ENCODE data around the gene ALKBH6. TPM values are rescaled to one million over a fixed set of nuclear protein-coding genes. Genes with fewer than 3 reads are reported as not detected.

Gene ALKBH6
- total and polyA plus RNA-seq, 8 donors = 8.8 to 187 (median 19.7) TPM

DNA sequence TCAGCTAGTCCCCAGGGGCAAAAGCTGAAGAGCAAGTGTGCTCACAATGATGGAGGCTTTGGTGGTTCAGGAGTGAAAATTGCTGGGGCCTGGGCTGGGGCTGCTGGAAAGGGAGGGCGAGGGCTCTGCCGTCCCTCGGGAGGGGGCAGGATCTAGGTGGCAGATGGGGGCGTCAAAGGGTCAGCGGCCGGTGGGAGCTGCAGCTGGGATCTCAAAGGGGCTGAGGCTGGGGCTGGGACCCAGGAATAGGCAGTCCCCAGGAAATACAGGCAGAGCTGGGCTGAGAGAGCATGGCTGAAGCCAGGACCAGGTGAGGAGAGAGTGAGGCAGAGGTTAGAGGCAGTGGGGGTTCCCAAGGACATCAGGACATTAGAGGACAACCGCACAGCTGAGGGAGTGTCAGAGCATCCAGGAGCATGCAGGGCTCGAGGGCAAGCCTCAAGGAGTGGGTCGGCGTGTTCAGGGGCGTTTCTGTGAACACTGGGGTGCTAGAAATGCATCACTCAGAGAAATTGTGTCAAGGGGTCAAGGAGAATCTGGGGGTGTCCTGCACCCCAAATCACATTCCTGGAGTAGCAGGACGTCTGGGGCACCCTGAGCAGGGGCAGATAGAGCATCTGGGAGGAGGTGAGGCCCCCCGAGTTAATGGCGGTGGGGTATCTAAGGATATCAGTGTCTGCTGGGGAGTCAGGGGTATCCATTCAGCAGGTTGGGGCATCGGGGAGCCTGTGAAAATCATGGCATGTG lies 4.2 kb downstream of the ALKBH6 start:
- Histone ChIP-seq H3K4me1 (peaks cover 21 to 46% (median 34%) of the 10 kb centered on the region in 4 donors), H3K4me3 (peak overlapping the region; percentile 38 to 48 (median 46)), H3K27me3 (no peaks in the 10 kb centered on the region), H3K36me3 (peaks cover 0 to 4% (median 2%) of the 10 kb centered on the region in 4 donors), H3K27ac (peak overlapping the region; percentile 18 to 84 (median 77)), H3K9me3 (no peaks in the 10 kb centered on the region)
- intact Hi-C loops (cut with DNase I; ENCODE audit: low total_unique reads) = no loop called here
- TF ChIP-seq POLR2AphosphoS5 (IDR thresholded peaks at IDR 0.05) (no peak), EP300 (IDR thresholded peaks at IDR 0.05) (no peak), POLR2A (IDR thresholded peaks at IDR 0.05) (no peak)
- TF ChIP-seq, protein P1, sequence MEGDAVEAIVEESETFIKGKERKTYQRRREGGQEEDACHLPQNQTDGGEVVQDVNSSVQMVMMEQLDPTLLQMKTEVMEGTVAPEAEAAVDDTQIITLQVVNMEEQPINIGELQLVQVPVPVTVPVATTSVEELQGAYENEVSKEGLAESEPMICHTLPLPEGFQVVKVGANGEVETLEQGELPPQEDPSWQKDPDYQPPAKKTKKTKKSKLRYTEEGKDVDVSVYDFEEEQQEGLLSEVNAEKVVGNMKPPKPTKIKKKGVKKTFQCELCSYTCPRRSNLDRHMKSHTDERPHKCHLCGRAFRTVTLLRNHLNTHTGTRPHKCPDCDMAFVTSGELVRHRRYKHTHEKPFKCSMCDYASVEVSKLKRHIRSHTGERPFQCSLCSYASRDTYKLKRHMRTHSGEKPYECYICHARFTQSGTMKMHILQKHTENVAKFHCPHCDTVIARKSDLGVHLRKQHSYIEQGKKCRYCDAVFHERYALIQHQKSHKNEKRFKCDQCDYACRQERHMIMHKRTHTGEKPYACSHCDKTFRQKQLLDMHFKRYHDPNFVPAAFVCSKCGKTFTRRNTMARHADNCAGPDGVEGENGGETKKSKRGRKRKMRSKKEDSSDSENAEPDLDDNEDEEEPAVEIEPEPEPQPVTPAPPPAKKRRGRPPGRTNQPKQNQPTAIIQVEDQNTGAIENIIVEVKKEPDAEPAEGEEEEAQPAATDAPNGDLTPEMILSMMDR (IDR thresholded peaks at IDR 0.05) = no peak
- WGBS, 5 donors = 52 to 56% (median 55%) methylated on average over 15 of the region's 15 CpGs
- no peak for DNase-seq

DNA sequence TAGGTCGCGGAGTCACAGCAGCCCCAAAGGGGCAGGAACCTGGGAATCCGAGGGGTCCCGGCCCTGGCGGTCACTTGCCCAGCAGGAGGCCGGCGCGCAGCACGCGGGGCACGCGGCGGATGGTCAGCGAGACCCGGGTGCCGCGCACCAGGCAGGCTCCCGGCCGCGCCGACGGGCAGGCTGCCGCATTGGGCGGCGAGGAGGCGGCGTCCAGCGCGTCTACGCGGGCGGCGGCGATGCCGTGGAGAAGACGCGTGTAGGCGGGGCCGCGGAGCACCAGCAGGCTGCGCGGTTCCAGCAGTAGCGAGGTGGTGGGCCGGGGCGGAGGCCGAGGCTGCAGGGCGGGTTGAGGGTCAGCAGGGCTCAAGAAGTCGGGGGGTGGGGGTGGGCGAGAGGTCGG lies 4.8 kb downstream of the ALKBH6 start:
- TF ChIP-seq POLR2A (IDR thresholded peaks at IDR 0.05) = no peak
- TF ChIP-seq POLR2AphosphoS5 (IDR thresholded peaks at IDR 0.05) = peak; percentile 23 to 66 (median 51)
- TF ChIP-seq, protein P1 (IDR thresholded peaks at IDR 0.05) = no peak
- no peak for TF ChIP-seq EP300 (IDR thresholded peaks at IDR 0.05)
- no peaks in the 10 kb centered on the region for H3K9me3 ChIP-seq
- H3K36me3 ChIP-seq = peaks cover 0 to 7% (median 2%) of the 10 kb centered on the region in 4 donors
- H3K27me3 ChIP-seq = no peaks in the 10 kb centered on the region
- peak; percentile 72 to 90 for DNase-seq
- H3K4me3 ChIP-seq = peak overlapping the region; percentile 38 to 48 (median 46)
- intact Hi-C loops (cut with DNase I; ENCODE audit: low total_unique reads) = no loop called here
- H3K27ac ChIP-seq = peak overlapping the region; percentile 18 to 84 (median 77)
- 1 to 2% (median 1%) methylated on average over 19 to 50 of the region's 50 CpGs for WGBS, 5 donors
- peaks cover 17 to 41% (median 30%) of the 10 kb centered on the region in 4 donors for H3K4me1 ChIP-seq

DNA sequence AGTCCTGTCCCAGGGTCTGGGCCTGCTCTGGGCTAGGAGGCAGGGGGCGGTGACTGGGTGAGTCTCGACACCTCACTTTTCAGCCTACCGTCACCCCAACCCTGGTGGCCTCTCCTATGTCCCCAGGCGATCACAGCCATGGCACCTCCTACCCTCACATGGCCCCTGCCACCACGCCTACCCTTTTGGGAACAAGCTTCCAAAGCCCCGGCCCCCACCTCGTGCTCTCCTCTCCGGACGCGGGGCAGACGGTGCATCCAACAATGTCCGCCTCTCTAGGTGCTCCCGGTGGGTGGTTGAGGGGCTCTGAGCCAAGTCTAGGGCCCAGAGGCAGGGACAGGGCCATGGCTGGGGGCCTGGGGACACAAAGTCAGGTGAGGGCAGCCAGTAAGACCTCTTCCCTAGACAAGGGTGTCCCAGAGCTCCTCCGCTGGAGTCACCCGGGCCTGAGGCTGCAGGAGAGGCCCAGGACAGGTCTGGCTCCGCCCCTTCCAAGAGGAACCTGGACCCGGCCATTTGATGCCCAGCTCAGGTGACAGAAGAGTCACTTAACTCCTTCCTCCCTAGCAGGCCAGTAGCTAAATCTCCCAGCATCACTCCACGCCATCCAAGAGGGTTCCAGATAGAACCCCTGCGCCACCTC lies 5.6 kb downstream of the ALKBH6 start, which contains the start of gene SYNE4:
SYNE4 (minus strand) TSS at position 478 of the 643 bp plus-strand sequence; CDS start at position 346, 132 bp downstream.
- Histone ChIP-seq H3K4me3 (peak within 1 kb of the TSS; percentile 38 to 48 (median 46)), H3K36me3 (peaks cover 0 to 10% (median 8%) of the 10 kb centered on the region in 4 donors), H3K9me3 (no peaks in the 10 kb centered on the region), H3K27me3 (no peaks in the 10 kb centered on the region), H3K4me1 (peaks cover 15 to 37% (median 27%) of the 10 kb centered on the region in 4 donors), H3K27ac (peak within 1 kb of the TSS; percentile 47 to 84 (median 77))
- DNase-seq = peak; percentile 78 to 81
- intact Hi-C loops (cut with DNase I; ENCODE audit: low total_unique reads) = no loop called here
- 21 to 39% (median 32%) methylated on average over 16 to 19 of the region's 19 CpGs for WGBS, 5 donors
- peak in 2 of 3 donors; percentile 22 to 34 for TF ChIP-seq POLR2AphosphoS5 (IDR thresholded peaks at IDR 0.05)
- TF ChIP-seq, protein P1 (IDR thresholded peaks at IDR 0.05) = no peak
- no peak for TF ChIP-seq POLR2A (IDR thresholded peaks at IDR 0.05)
- TF ChIP-seq EP300 (IDR thresholded peaks at IDR 0.05) = no peak

DNA sequence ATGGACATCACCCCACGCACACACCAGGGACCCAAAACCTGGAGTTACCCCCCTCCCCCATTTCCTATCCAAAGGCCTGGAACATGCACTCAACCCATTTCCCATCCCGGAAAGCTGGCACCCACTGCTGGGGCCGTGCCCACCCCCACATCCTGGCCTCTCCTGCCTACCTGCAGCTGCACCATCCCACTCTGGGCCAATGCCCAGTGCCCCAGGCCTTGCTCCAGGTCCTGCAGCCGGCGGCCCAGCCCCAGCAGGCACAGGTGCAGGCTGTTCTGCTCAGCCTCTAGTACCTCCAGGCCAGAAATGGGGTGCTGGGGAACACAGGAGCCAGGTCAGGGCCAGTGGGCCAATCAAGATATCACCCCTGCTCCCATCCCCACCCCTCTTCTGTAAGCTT lies 7.1 kb downstream of the ALKBH6 start:
- peaks cover 11 to 28% (median 19%) of the 10 kb centered on the region in 4 donors for H3K4me1 ChIP-seq
- 65 to 82% (median 77%) methylated on average over 5 of the region's 5 CpGs for WGBS, 5 donors
- no peaks in the 10 kb centered on the region for H3K27me3 ChIP-seq
- H3K27ac ChIP-seq = no peak overlapping the region
- no peak for DNase-seq
- no peak overlapping the region for H3K4me3 ChIP-seq
- H3K36me3 ChIP-seq = peaks cover 0 to 19% (median 11%) of the 10 kb centered on the region in 4 donors
- no peaks in the 10 kb centered on the region for H3K9me3 ChIP-seq
- TF ChIP-seq EP300 (IDR thresholded peaks at IDR 0.05) (no peak), POLR2A (IDR thresholded peaks at IDR 0.05) (no peak), POLR2AphosphoS5 (IDR thresholded peaks at IDR 0.05) (no peak)
- TF ChIP-seq, protein P1 (IDR thresholded peaks at IDR 0.05) = no peak
- intact Hi-C loops (cut with DNase I; ENCODE audit: low total_unique reads) = no loop called here
